GM06990 (cell line): Measurements from ENCODE around the gene DIO3.

Experiments
- DNase-seq: peaks from one replicate; pipeline ENCODE4 v3.0.0-alpha.2; 2011; ENCODE audit not compliant: insufficient read length; ENCODE audit errors: extremely low read depth
- H3K27me3 ChIP-seq: replicated peaks from 2 replicates; pipeline ENCODE4 v1.6.0; 2011; ENCODE audit warnings: low read length; ENCODE audit not compliant: control insufficient read depth, insufficient read depth
- H3K36me3 ChIP-seq: 2 replicates; pipeline ENCODE4 v1.5.1; 2011; ENCODE audit warnings: low read length; ENCODE audit not compliant: control insufficient read depth, insufficient read depth
- H3K4me3 ChIP-seq: replicated peaks from 2 replicates; pipeline ENCODE4 v1.5.1; 2011; ENCODE audit warnings: low read depth, mild to moderate bottlenecking, control low read depth, low read length
- TF ChIP-seq, protein P1 (sequence below): IDR thresholded peaks from 2 replicates; pipeline ENCODE4 v1.5.1; 2011; ENCODE audit warnings: low read length, control low read depth, mild to moderate bottlenecking, inconsistent platforms; ENCODE audit not compliant: insufficient read depth, poor library complexity, severe bottlenecking

DIO3 gene

DNA sequence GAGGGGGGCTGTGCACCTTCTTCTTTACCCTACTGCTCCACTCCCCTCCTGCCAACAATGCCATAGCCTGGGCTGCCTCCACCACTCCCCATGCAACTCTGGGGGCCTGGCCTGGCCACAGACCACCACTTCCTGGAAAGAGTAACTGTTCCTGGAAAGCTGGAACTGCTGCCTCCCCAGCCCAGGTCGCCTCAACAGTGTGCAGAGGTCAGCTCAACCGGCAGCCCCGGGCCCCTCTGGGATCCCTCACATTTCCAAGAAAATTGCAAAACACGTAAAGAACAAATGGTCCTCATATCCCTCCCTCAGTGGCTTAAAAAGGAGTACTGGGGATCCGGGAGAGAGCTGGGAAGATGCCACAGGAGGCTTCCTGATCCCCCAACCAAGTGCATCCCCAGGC lies 22.4 kb upstream of the DIO3 start:
- no peak overlapping the region for H3K4me3 ChIP-seq
- DNase-seq, result no peak
- H3K36me3 ChIP-seq, result no peaks in the 10 kb centered on the region
- no peaks in the 10 kb centered on the region for H3K27me3 ChIP-seq
- TF ChIP-seq, protein P1, sequence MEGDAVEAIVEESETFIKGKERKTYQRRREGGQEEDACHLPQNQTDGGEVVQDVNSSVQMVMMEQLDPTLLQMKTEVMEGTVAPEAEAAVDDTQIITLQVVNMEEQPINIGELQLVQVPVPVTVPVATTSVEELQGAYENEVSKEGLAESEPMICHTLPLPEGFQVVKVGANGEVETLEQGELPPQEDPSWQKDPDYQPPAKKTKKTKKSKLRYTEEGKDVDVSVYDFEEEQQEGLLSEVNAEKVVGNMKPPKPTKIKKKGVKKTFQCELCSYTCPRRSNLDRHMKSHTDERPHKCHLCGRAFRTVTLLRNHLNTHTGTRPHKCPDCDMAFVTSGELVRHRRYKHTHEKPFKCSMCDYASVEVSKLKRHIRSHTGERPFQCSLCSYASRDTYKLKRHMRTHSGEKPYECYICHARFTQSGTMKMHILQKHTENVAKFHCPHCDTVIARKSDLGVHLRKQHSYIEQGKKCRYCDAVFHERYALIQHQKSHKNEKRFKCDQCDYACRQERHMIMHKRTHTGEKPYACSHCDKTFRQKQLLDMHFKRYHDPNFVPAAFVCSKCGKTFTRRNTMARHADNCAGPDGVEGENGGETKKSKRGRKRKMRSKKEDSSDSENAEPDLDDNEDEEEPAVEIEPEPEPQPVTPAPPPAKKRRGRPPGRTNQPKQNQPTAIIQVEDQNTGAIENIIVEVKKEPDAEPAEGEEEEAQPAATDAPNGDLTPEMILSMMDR, result no peak

- H3K4me3 ChIP-seq, result no peak overlapping the region
These were observed 21.4 kb upstream of the DIO3 start for GRCh38 chr14:101539880-101540279.

GRCh38 chr14:101540481-101541462 lies 20.5 kb upstream of the DIO3 start:
- no peak for DNase-seq
- Histone ChIP-seq H3K4me3 (no peak overlapping the region), H3K36me3 (no peaks in the 10 kb centered on the region), H3K27me3 (no peaks in the 10 kb centered on the region)
- TF ChIP-seq, protein P1, result no peak

More at GRCh38 chr14:101539880-101540279, 21.4 kb upstream of the DIO3 start:
- TF ChIP-seq, protein P1, result no peak
- Histone ChIP-seq H3K36me3 (no peaks in the 10 kb centered on the region), H3K27me3 (no peaks in the 10 kb centered on the region)
- no peak for DNase-seq

DNA sequence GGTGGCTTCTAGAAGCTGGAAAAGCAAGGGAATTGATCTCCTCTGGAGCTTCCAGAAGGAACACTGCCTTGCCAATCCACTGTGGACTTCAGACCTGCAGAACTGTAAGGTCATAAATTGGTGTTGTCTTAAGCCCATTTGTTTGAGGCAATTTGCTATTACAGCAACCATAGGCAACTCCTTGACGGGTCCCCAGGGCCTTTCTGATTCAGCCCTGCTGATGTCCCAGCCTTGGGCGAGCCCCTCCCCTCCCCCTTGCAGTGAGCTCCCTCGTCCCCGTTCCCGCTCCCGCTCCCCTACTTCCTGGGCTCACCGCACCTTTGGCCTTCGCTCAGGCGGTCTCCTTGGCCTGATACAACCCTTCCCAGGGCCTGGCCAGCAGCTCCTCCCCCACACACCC lies 18.9 kb upstream of the DIO3 start:
- Histone ChIP-seq H3K36me3 (no peaks in the 10 kb centered on the region), H3K27me3 (no peaks in the 10 kb centered on the region), H3K4me3 (no peak overlapping the region)
- DNase-seq, result no peak
- TF ChIP-seq, protein P1, result no peak

GRCh38 chr14:101543814-101544213 lies 17.5 kb upstream of the DIO3 start:
- TF ChIP-seq, protein P1, result no peak
- Histone ChIP-seq H3K4me3 (no peak overlapping the region), H3K27me3 (no peaks in the 10 kb centered on the region), H3K36me3 (no peaks in the 10 kb centered on the region)
- DNase-seq, result no peak
